NCI-H2171 (cell line): ENCODE data around the gene ERFE.

Experiments
- DNase-seq: peaks from one replicate; lab custom pipeline; 2025; lab: John Stamatoyannopoulos, UW

ERFE gene

DNA sequence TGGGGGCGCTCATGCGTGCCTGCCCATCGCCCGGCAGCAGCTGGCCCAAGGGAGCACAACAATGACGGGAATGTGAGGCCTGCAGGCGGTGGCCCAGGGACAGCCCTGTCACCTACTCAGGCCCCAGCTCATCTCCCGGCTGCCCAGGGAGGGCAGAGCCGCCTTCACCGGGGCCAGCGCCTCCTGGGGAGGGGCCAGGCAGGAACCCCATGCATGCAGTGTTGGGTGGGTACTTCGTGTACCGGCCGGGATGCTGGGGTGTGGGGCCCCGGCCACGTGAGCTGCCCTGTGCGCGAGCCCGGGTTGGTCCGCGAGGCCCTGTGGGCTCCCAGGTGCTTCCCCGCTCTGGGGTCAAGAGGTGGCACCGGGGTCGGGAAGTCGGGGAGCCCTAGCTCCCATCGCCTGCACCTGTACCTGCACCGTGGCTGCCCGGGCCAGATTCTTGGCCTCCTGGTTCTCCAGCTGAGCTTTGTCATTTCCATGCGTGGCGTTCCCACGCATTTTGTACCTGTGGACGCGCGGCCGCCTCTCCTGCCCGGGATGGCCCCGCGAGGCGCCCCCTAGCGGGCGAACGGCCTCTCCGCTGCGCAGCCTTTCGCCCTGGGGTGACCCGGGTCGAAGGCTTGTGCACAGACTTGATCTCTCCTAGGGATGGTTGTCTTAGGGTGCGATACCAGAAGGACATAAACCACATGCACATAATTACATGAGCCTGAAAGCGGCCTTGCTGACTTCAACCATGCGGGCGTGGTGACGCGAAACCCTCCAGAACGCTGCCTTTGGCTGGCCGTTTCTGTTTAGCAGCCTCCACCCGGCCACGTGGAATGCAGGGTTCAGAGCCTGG lies 19.4 kb upstream of the ERFE start:
- DNase-seq, result no peak

GRCh38 chr2:238140040-238140439 lies 18.7 kb upstream of the ERFE start:
- DNase-seq, result no peak

- DNase-seq, result no peak
These were observed 17.8 kb upstream of the ERFE start for GRCh38 chr2:238140721-238141540.

DNA sequence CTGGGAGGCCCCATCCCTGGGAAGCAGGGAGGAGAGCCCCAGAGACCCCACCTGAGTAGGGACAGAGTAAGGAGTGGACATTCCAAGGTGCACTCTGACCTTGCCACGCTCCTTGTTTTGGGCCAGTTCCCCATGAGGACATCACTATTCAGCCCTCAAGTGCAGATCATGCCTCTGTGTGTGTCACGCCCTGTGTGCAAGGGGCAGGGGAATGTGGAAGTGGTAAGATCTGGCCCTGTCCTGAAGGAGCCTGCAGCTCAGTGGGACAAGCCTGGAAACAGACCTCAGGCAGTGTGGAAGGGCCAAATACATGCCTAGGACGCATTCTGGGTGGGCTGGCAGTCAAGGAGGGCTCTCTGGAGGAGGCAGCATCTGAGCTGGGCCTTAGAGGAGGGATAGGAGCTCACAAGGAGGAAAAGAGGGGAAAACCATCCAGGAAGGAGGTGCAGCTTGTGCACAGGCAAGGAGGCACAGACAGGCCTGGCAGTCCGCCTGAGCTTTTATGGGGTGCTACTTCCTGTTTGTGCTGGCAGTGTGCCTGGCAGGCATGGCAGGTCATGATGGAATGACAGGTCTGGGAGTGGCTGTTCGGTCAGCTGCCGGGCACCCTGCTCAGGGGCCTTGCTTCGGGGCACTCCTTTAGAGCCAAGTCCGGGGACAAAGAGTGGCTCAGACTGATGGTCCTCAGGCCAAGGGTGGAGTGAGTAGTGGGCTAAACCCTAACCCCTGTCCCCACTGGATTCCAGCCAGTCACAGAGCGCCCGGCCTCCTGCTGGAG lies 17.0 kb upstream of the ERFE start:
- DNase-seq, result no peak

- DNase-seq, result no peak
These were observed 16.2 kb upstream of the ERFE start for GRCh38 chr2:238142382-238143205.

GRCh38 chr2:238143239-238143951 lies 15.4 kb upstream of the ERFE start:
- DNase-seq, result no peak

DNA sequence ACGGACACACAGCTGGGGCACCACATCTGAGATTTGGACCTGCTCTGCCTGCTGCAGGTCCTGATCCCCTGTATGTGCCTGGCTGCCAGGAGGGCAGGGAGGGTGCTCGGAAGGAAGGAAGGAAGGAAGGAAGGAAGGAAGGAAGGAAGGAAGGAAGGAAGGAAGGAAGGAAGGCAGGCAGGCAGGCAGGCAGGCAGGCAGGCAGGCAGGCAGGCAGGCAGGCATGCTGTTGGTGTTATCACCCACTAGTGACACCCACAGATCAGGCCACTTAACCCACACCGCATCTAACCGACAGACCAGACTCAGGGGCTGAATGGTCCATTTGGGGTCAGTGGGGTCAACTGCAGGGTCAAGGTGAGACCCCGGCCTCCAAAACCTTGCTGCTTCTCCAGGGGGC lies 14.5 kb upstream of the ERFE start:
- DNase-seq, result no peak

GRCh38 chr2:238145046-238145445 lies 13.7 kb upstream of the ERFE start:
- no peak for DNase-seq

GRCh38 chr2:238145851-238146250 lies 12.9 kb upstream of the ERFE start:
- no peak for DNase-seq

GRCh38 chr2:238146884-238147544 lies 11.8 kb upstream of the ERFE start:
- no peak for DNase-seq

DNA sequence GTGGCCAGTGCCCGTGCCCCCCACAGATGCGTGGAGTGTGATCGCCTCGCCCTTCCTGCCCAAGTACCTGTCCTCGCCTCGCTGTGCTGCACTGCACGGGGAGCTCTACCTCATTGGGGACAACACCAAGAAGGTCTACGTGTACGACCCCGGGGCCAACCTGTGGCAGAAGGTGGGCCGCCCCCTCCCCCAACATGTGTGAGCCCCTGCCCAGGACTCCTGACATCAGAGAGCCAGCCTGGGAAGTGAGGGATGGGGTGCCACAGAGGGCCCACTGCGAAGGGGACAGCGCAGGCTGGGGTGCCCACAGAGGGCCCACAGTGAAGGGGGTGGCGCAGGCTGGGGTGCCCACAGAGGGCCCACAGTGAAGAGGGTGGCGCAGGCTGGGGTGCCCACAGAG lies 9.8 kb upstream of the ERFE start:
- no peak for DNase-seq

GRCh38 chr2:238149841-238150572 lies 8.8 kb upstream of the ERFE start:
- no peak for DNase-seq

DNA sequence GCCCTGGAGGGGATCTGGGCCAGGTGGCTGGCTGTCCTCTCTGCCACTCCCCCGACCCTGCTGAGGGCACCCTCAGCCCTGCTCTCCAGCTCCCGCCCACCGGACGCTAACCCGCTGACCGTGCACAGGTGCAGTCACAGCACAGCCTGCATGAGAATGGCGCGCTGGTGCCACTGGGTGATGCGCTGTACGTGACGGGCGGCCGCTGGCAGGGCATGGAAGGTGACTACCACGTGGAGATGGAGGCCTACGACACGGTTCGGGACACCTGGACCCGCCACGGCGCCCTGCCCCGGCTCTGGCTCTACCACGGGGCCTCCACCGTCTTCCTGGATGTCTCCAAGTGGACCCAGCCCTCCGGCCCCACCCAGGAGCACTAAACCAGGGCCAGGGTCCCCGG lies 8.1 kb upstream of the ERFE start:
- no peak for DNase-seq

DNA sequence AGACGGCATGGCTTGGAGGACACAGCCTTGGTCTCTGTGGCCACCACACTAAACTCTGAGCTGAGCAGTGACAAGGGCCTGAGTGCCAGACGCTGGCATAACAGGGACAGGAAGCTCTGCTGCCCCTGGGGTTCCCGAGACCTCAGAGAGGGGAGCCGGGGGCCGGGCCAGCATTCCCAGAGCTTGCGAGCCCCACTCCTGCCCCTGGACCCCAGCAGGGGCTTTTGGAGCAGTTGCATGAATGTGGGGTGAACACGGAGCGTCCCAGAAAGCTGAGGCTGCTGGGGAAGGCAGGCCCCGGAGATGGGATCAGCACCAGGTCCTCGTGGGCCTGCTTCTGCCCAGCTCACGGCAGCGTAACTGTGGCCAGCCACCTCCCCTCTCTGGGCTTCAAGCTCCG lies 7.6 kb upstream of the ERFE start:
- DNase-seq, result no peak

DNA sequence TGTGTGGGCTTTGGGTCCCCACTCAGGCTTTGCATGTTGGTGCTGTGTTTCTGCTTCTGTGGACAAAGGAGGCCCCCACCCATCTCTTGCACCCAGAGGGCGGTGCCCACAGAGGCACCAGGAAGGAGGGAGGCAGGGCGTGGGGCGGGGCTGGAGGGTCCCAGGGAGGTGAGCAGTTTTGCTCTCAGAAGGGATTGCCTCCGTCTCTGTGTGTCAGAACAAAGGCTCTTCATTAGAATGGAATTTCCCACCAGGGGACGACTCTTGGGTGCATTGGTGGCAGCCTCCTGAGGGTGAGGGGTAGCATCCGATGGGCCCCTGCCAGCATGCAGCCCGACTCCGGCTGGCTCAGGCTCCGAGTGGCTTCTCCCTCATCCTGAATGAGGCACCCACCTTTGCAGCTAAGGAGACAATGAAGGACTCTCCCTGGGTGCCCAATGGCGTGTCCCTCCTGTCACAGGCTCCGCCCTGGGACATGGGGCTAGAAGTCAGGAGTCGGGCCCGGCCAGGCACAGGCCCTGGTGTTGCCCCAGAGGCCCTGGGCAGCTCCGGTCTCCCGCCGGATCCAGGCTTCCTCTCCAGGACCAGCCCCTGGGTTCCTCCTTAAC lies 7.0 kb upstream of the ERFE start:
- no peak for DNase-seq

DNA sequence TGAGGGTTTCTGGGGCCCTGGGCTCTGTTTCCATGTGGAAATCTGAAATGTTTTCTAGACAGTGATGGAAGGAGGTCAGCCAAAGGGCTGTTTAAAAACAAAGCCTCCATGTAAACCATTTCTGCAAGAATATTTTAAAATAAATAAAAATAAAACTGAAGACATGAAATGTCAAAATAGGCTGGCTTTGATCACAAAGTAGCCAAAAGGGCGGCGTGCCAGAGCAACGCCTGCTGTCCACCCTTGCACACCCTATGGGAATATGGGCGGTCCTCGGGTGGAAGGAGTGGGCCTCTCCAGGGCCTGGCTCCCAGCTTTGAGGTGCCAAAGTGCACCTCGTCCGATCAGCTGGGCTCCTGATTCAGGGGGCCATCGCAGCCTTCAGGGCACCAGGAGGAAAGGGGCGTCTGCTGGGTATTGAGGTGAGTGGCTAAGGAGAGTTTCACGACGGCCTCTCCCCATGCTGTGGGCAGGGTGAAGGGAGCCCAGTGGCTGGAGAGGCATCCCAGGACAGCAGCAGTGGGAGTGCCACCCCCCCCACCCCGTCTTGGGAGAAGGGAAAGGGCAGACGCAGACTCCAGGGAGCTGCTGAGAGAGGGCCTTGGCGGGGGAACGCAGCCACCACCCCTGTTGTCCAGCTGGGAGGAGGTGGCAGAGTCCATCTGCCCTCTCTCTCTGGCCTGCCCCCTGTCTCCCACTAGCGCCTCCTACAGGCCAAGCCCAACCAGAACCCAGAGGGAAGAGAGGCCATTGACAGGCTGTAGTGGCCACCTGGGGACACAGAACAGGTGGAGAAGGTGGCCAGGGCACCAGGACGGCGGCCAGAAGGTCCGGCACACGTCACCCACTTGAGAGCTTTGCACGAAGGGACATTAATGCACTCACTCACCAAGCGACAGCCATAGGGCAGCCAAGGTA lies 5.7 kb upstream of the ERFE start:
- no peak for DNase-seq

DNA sequence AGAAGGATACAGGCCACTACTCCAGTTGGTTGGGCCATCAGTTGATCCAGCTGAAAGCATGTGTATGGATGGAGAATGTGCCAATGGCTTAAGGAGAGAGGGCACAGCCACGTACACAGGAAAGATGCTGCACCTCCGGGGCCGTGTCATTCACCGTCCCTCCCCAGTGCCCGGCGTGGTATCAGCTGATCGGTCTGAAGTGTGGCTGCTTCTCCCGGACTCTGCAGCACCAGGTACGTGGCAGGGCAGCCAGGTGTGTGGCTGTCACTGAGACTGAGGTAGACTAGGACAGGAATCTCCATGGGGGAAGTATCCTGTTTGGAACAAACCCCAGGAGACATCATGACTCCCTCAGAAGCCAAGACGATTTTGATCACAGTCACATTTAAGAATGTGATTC lies 4.2 kb upstream of the ERFE start:
- no peak for DNase-seq

DNA sequence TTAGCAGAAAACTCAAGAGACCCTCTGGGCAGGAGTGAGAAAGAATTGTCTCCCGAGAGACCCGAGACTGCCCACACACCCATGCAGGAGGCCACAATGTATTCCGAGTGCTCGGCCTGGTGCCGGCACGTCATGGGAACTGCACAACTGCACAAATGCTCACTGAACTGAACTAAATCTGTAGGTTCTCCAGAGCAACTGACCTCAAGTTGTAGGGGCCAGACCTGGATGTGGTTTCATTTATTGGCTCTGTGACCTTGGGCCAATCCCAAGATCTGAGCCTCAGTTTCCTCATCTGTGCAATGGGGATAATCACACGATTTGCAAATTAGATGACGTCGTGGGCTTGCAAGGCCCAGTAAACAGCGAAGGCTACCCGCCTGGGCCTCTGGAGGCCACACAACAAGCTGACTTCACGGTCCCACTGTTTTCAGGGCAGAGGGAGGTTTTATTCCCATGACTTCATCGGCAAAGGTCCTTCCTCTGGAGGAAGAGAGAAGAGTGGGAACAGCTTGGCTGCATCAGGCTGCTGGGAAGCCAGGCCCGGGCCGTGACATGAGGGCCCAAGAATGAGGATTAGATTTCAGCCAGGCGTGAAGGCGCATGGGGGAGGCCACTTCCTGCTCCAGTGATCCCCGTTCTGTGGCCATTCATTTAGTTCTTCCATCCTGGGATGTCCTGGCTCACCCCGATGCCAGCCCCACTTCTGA lies 3.6 kb upstream of the ERFE start:
- DNase-seq, result no peak
